Naive thymus-derived CD4-positive, alpha-beta T cell (primary cell): ENCODE results near the gene CAB39. TPM values are rescaled to one million over a fixed set of nuclear protein-coding genes. Genes with fewer than 3 reads are reported as not detected.
"Not testable (repeated sequence)": the region's sequence is repeated elsewhere in the genome, so short reads cannot be mapped to it uniquely, and the experiment has no call there.

ENCODE experiments used
- ATAC-seq: fragments of 150-1000 bp; cut with Tn5 transposase; 2 replicates; pipeline ENCODE4 v1.10.0; 2021; ENCODE audit warnings: mild to moderate bottlenecking, moderate library complexity
- CTCF ChIA-PET: fragments of 350-600 bp; sonication (Branson Sonifier 250); formaldehyde crosslinking; loops from one replicate; lab custom pipeline; 2021; ENCODE audit warnings: antibody characterized with exemption; lab: Charles Lee
- POLR2A ChIA-PET: fragments of 350-600 bp; sonication (Branson Sonifier 250); formaldehyde crosslinking; loops from one replicate; lab custom pipeline; 2021; ENCODE audit warnings: antibody characterized with exemption, inconsistent platforms; lab: Charles Lee
- DNase-seq, 9 donors: peaks; one replicate each; pipeline versions ENCODE4 v3.0.0 to v3.0.0-alpha.2; 2020 to 2022; ENCODE audit warnings: mixed read lengths in 1 of 9
- H3K27ac ChIP-seq: one replicate; pipeline ENCODE4 v1.7.0; 2013; ENCODE audit warnings: mild to moderate bottlenecking, low read depth, low read length, moderate library complexity
- H3K27me3 ChIP-seq, 2 donors: one replicate each; pipeline ENCODE4 v1.7.0; 2013; ENCODE audit warnings: low read length in 2 of 2, mild to moderate bottlenecking in 2 of 2, moderate library complexity in 2 of 2; ENCODE audit not compliant: control insufficient read depth in 2 of 2, insufficient read depth in 2 of 2
- H3K36me3 ChIP-seq, 3 experiments: 1 replicate in 2 of 3; 2 replicates in 1 of 3; pipeline ENCODE4 v1.7.0; 2013; ENCODE audit warnings: low read length in 3 of 3, mild to moderate bottlenecking in 3 of 3, moderate library complexity in 1 of 3; ENCODE audit not compliant: insufficient read depth in 3 of 3, control insufficient read depth in 2 of 3
- H3K4me1 ChIP-seq, 2 donors: one replicate each; pipeline ENCODE4 v1.7.0; 2013; ENCODE audit warnings: low read length in 2 of 2, mild to moderate bottlenecking in 2 of 2, moderate library complexity in 1 of 2; ENCODE audit not compliant: control insufficient read depth in 2 of 2, insufficient read depth in 2 of 2
- H3K4me3 ChIP-seq: 2 replicates; pipeline ENCODE4 v1.7.0; 2013; ENCODE audit warnings: mild to moderate bottlenecking, low read length
- H3K9me3 ChIP-seq, 3 experiments: 1 replicate in 2 of 3; 2 replicates in 1 of 3; pipeline ENCODE4 v1.7.0; 2013; ENCODE audit warnings: low read length in 3 of 3; ENCODE audit not compliant: control insufficient read depth in 2 of 3
- H3K27ac Mint-ChIP-seq, 9 donors: one replicate each; pipeline ENCODE4 v1.8.0; 2020 to 2022; ENCODE audit warnings: mixed read lengths in 9 of 9, mild to moderate bottlenecking in 8 of 9, moderate library complexity in 5 of 9, inconsistent platforms in 2 of 9
- H3K27me3 Mint-ChIP-seq, 5 donors: one replicate each; pipeline ENCODE4 v1.8.0; 2021 to 2022; ENCODE audit warnings: mixed read lengths in 5 of 5, mild to moderate bottlenecking in 1 of 5
- H3K36me3 Mint-ChIP-seq, 5 donors: one replicate each; pipeline ENCODE4 v1.8.0; 2020 to 2022; ENCODE audit warnings: mixed read lengths in 5 of 5, mild to moderate bottlenecking in 3 of 5, inconsistent platforms in 1 of 5
- H3K4me1 Mint-ChIP-seq, 7 donors: one replicate each; pipeline ENCODE4 v1.8.0; 2020 to 2022; ENCODE audit warnings: mixed read lengths in 7 of 7, mild to moderate bottlenecking in 3 of 7, inconsistent platforms in 1 of 7
- H3K4me3 Mint-ChIP-seq, 10 donors: one replicate each; pipeline ENCODE4 v1.8.0; 2020 to 2022; ENCODE audit warnings: mild to moderate bottlenecking in 10 of 10, mixed read lengths in 10 of 10, moderate library complexity in 6 of 10, inconsistent platforms in 2 of 10
- H3K9me3 Mint-ChIP-seq, 11 donors: one replicate each; pipeline ENCODE4 v1.8.0; 2020 to 2022; ENCODE audit warnings: mixed read lengths in 11 of 11, mild to moderate bottlenecking in 4 of 11, inconsistent platforms in 1 of 11, moderate library complexity in 1 of 11
- intact Hi-C, 2 donors: fragments of 100-400 bp; cut with micrococcal nuclease; formaldehyde crosslinking; loops; one replicate each; pipeline ENCODE4 v1.15.1; 2023
- polyA plus RNA-seq, 2 donors: library from polyadenylated mRNA; unstranded; fragments of 300-500 nt; fragmentation: Illumina TruSeq; gene quantifications; one replicate each; pipeline ENCODE4 v1.2.3, GENCODE V29; 2021
- total RNA-seq, 6 experiments: library from RNA in 5 of 6; stranded (reverse) in 5 of 6; gene quantifications; 1 replicate in 5 of 6; 2 replicates in 1 of 6; pipeline ENCODE4 v1.2.3 and lab custom pipeline; 2021 to 2026

CAB39 gene
- total and polyA plus RNA-seq, 7 experiments from 2014 or later: 71.0 to 186 (median 79.4) TPM

- Mint-ChIP-seq H3K4me1 (peaks cover 10 to 23% (median 17%) of the 10 kb centered on the region in 7 donors), H3K9me3 (peaks cover 6 to 34% (median 11%) of the 10 kb centered on the region in 11 donors), H3K36me3 (peaks cover 5 to 42% (median 8%) of the 10 kb centered on the region in 5 donors), H3K27ac (peak overlapping the region in 2 of 9 donors; percentile 26 to 37)
- H3K27ac ChIP-seq, POLR2A ChIA-PET, H3K27me3 ChIP-seq, intact Hi-C loops, DNase-seq, H3K27me3 Mint-ChIP-seq, ATAC-seq, H3K4me3 ChIP-seq, H3K4me3 Mint-ChIP-seq, H3K36me3 ChIP-seq, H3K4me1 ChIP-seq: not testable (repeated sequence)
- CTCF ChIA-PET: interaction anchor here (0.6 kb wide), 1 partner anchor 509 kb away, joined by 3 read pairs; no protein-coding TSS in a partner anchor
- peaks cover 0 to 15% (median 0%) of the 10 kb centered on the region in 3 experiments for H3K9me3 ChIP-seq
Observed at GRCh38 chr2:230702457-230702856, 10.2 kb upstream of the CAB39 start.

- Histone ChIP-seq H3K9me3 (peaks cover 0 to 15% (median 0%) of the 10 kb centered on the region in 3 experiments), H3K36me3 (no peaks in the 10 kb centered on the region), H3K27ac (no peak overlapping the region), H3K4me3 (no peak overlapping the region), H3K4me1 (no peaks in the 10 kb centered on the region), H3K27me3 (no peaks in the 10 kb centered on the region)
- Mint-ChIP-seq H3K27me3 (no peaks in the 10 kb centered on the region), H3K4me1 (peaks cover 11 to 29% (median 23%) of the 10 kb centered on the region in 7 donors), H3K36me3 (peaks cover 5 to 39% (median 8%) of the 10 kb centered on the region in 5 donors), H3K4me3 (no peak overlapping the region), H3K27ac (no peak overlapping the region), H3K9me3 (peaks cover 6 to 34% (median 11%) of the 10 kb centered on the region in 11 donors)
- ATAC-seq (no peak), DNase-seq (no peak)
- intact Hi-C loops: no loop called here
- ChIA-PET POLR2A (no interaction called here), CTCF (interaction anchor here (0.6 kb wide), 1 partner anchor 267 kb away, joined by 5 read pairs; no protein-coding TSS in a partner anchor)
Observed at GRCh38 chr2:230703514-230703913, 9.1 kb upstream of the CAB39 start.

- no peaks in the 10 kb centered on the region for H3K36me3 ChIP-seq
- no peak for ATAC-seq
- peaks cover 0 to 15% (median 0%) of the 10 kb centered on the region in 3 experiments for H3K9me3 ChIP-seq
- no peaks in the 10 kb centered on the region for H3K27me3 Mint-ChIP-seq
- DNase-seq: no peak
- no peak overlapping the region for H3K4me3 ChIP-seq
- peaks cover 5 to 23% (median 18%) of the 10 kb centered on the region in 7 donors for H3K4me1 Mint-ChIP-seq
- H3K4me1 ChIP-seq: no peaks in the 10 kb centered on the region
- intact Hi-C loops: no loop called here
- peak overlapping the region in 1 of 9 donors; percentile 57 for H3K27ac Mint-ChIP-seq
- H3K4me3 Mint-ChIP-seq: peak overlapping the region in 1 of 10 donors; percentile 9
- POLR2A ChIA-PET: interaction anchor here (0.8 kb wide), 1 partner anchor 61 kb away, joined by 3 read pairs; no protein-coding TSS in a partner anchor
- H3K27ac ChIP-seq: no peak overlapping the region
- H3K36me3 Mint-ChIP-seq: peaks cover 5 to 31% (median 8%) of the 10 kb centered on the region in 5 donors
- H3K9me3 Mint-ChIP-seq: peaks cover 6 to 28% (median 11%) of the 10 kb centered on the region in 11 donors
- CTCF ChIA-PET: no interaction called here
- H3K27me3 ChIP-seq: no peaks in the 10 kb centered on the region
Observed at GRCh38 chr2:230706053-230706521, 6.6 kb upstream of the CAB39 start.

- CTCF ChIA-PET: no interaction called here
- H3K36me3 Mint-ChIP-seq: peaks cover 5 to 29% (median 8%) of the 10 kb centered on the region in 5 donors
- POLR2A ChIA-PET: no interaction called here
Observed at GRCh38 chr2:230706966-230707365, 5.7 kb upstream of the CAB39 start.

GRCh38 chr2:230708204-230708603 lies 4.4 kb upstream of the CAB39 start:
- Mint-ChIP-seq H3K27me3 (no peaks in the 10 kb centered on the region), H3K9me3 (peaks cover 0 to 16% (median 2%) of the 10 kb centered on the region in 11 donors), H3K4me3 (no peak overlapping the region), H3K4me1 (peaks cover 17 to 37% (median 31%) of the 10 kb centered on the region in 7 donors), H3K36me3 (peaks cover 0 to 20% (median 4%) of the 10 kb centered on the region in 5 donors), H3K27ac (no peak overlapping the region)
- Histone ChIP-seq H3K27ac (no peak overlapping the region), H3K27me3 (no peaks in the 10 kb centered on the region), H3K4me1 (peaks cover 6% of the 10 kb centered on the region in 2 donors), H3K4me3 (no peak overlapping the region), H3K36me3 (no peaks in the 10 kb centered on the region), H3K9me3 (peaks cover 0 to 2% (median 0%) of the 10 kb centered on the region in 3 experiments)
- DNase-seq: no peak
- ATAC-seq: no peak
- CTCF ChIA-PET: no interaction called here
- intact Hi-C loops: no loop called here
- POLR2A ChIA-PET: no interaction called here

More at GRCh38 chr2:230706966-230707365, 5.7 kb upstream of the CAB39 start:
- H3K4me1 ChIP-seq: peaks cover 1 to 2% of the 10 kb centered on the region in 2 donors
- ATAC-seq (no peak), DNase-seq (no peak)
- H3K36me3 ChIP-seq: no peaks in the 10 kb centered on the region
- Mint-ChIP-seq H3K9me3 (peaks cover 5 to 22% (median 10%) of the 10 kb centered on the region in 11 donors), H3K27ac (no peak overlapping the region), H3K4me3 (no peak overlapping the region), H3K27me3 (no peaks in the 10 kb centered on the region), H3K4me1 (peaks cover 12 to 31% (median 25%) of the 10 kb centered on the region in 7 donors)
- no peak overlapping the region for H3K4me3 ChIP-seq
- peaks cover 0 to 15% (median 0%) of the 10 kb centered on the region in 3 experiments for H3K9me3 ChIP-seq
- intact Hi-C loops: no loop called here
- no peaks in the 10 kb centered on the region for H3K27me3 ChIP-seq
- no peak overlapping the region for H3K27ac ChIP-seq

GRCh38 chr2:230711224-230711623 lies 1.4 kb upstream of the CAB39 start:
- Histone ChIP-seq H3K4me1 (peaks cover 21 to 22% of the 10 kb centered on the region in 2 donors), H3K27me3 (no peaks in the 10 kb centered on the region), H3K36me3 (peaks cover 0 to 6% (median 0%) of the 10 kb centered on the region in 3 experiments), H3K4me3 (no peak overlapping the region), H3K9me3 (no peaks in the 10 kb centered on the region), H3K27ac (no peak overlapping the region)
- peaks cover 0 to 22% (median 4%) of the 10 kb centered on the region in 5 donors for H3K36me3 Mint-ChIP-seq
- peaks cover 30 to 52% (median 43%) of the 10 kb centered on the region in 7 donors for H3K4me1 Mint-ChIP-seq
- CTCF ChIA-PET: interaction anchor here (1.5 kb wide), 2 partner anchors 12 to 87 kb away, joined by 5 to 7 read pairs; no protein-coding TSS in a partner anchor
- no peak for ATAC-seq
- H3K9me3 Mint-ChIP-seq: peaks cover 0 to 4% (median 0%) of the 10 kb centered on the region in 11 donors
- H3K4me3 Mint-ChIP-seq: peak overlapping the region; percentile 14 to 98 (median 47)
- intact Hi-C loops: loop anchor here (5.0 kb wide), 4 partner anchors 94 to 789 kb away; partner anchors contain the start of genes FBXO36 (in 1 of the 2), SP100 (in 1 of the 2) and TRIP12 (in 1 of the 2)
- POLR2A ChIA-PET: interaction anchor here (0.6 kb wide), 1 partner anchor 13 kb away, joined by 3 read pairs; no protein-coding TSS in a partner anchor
- peak overlapping the region in 6 of 9 donors; percentile 28 to 92 (median 60) for H3K27ac Mint-ChIP-seq
- no peaks in the 10 kb centered on the region for H3K27me3 Mint-ChIP-seq
- no peak for DNase-seq
